GM12878 (cell line): ENCODE results near the gene FIBCD1. TPM values are rescaled to one million over a fixed set of nuclear protein-coding genes. Genes with fewer than 3 reads are reported as not detected.

Source experiments
- CBX3 ChIP-seq: fragments of 200-600 bp; sonication (generic); IDR thresholded peaks from 2 replicates; pipeline ENCODE4 v1.6.1; 2016; ENCODE audit warnings: low read depth, borderline replicate concordance
- CTCF ChIP-seq, 3 experiments: IDR thresholded peaks in 2 of 3; conservative IDR thresholded peaks in 1 of 3; 2 replicates each; pipeline ENCODE4 v1.5.1; 2011; ENCODE audit warnings: low read depth in 3 of 3, low read length in 3 of 3, mild to moderate bottlenecking in 3 of 3, control low read depth in 2 of 3, moderate library complexity in 2 of 3, inconsistent platforms in 1 of 3, mixed read lengths in 1 of 3; ENCODE audit not compliant: control insufficient read depth in 2 of 3, insufficient read depth in 1 of 3; ENCODE audit errors: extremely low read depth in 1 of 3
- CUX1 ChIP-seq: IDR thresholded peaks from 2 replicates; pipeline ENCODE4 v1.6.1; 2012; ENCODE audit warnings: improper control_type of control experiment, low read depth, low read length; ENCODE audit not compliant: insufficient replicate concordance
- DPF2 ChIP-seq: fragments of 450-650 bp; IDR thresholded peaks from 2 replicates; pipeline ENCODE4 v1.6.1; 2017; ENCODE audit warnings: mild to moderate bottlenecking
- EED ChIP-seq: sonication (generic); IDR thresholded peaks from 2 replicates; pipeline ENCODE4 v1.6.1; 2016; ENCODE audit warnings: antibody characterized with exemption, low read depth
- ETV6 ChIP-seq, 2 experiments: fragments of 450-650 bp in 1 of 2; IDR thresholded peaks in 1 of 2; conservative IDR thresholded peaks in 1 of 2; 2 replicates each; pipeline ENCODE4 v1.6.1; 2014; ENCODE audit warnings: antibody characterized with exemption in 1 of 2, borderline replicate concordance in 1 of 2, low read depth in 1 of 2, mild to moderate bottlenecking in 1 of 2, moderate library complexity in 1 of 2
- FOXM1 ChIP-seq: IDR thresholded peaks from 2 replicates; pipeline ENCODE4 v1.6.1; 2012; ENCODE audit warnings: low read depth, mild to moderate bottlenecking, inconsistent platforms, low read length, moderate library complexity
- HDGF ChIP-seq: fragments of 450-650 bp; IDR thresholded peaks from 2 replicates; pipeline ENCODE4 v1.6.1; 2016; ENCODE audit warnings: antibody characterized with exemption
- KDM1A ChIP-seq: fragments of 200-600 bp; sonication (generic); IDR thresholded peaks from 2 replicates; pipeline ENCODE4 v1.6.1; 2016; ENCODE audit warnings: borderline replicate concordance
- MEF2A ChIP-seq: IDR thresholded peaks from 2 replicates; pipeline ENCODE4 v1.6.1; 2011; ENCODE audit warnings: low read depth, mild to moderate bottlenecking, low read length, moderate library complexity; ENCODE audit not compliant: insufficient read depth
- NFXL1 ChIP-seq: fragments of 450-650 bp; IDR thresholded peaks from 2 replicates; pipeline ENCODE4 v1.6.1; 2017; ENCODE audit warnings: antibody characterized with exemption, mild to moderate bottlenecking, borderline replicate concordance
- NRF1 ChIP-seq: conservative IDR thresholded peaks from 2 replicates; pipeline ENCODE4 v1.6.1; 2011; ENCODE audit warnings: mild to moderate bottlenecking, low read depth, low read length, improper control_type of control experiment
- PAX5 ChIP-seq: IDR thresholded peaks from 2 replicates; pipeline ENCODE4 v1.6.1; 2011; ENCODE audit warnings: low read depth, low read length, borderline replicate concordance
- PML ChIP-seq: IDR thresholded peaks from 2 replicates; pipeline ENCODE4 v1.6.1; 2012; ENCODE audit warnings: low read length, inconsistent platforms
- POLR2AphosphoS2 ChIP-seq: IDR thresholded peaks from 2 replicates; pipeline ENCODE4 v1.6.1; 2011; ENCODE audit warnings: low read depth, mild to moderate bottlenecking, low read length, improper control_type of control experiment, moderate library complexity
- RB1 ChIP-seq: fragments of 450-650 bp; formaldehyde crosslinking; IDR thresholded peaks from 2 replicates; pipeline ENCODE4 v1.6.1; 2017; ENCODE audit warnings: mild to moderate bottlenecking, borderline replicate concordance
- RBBP5 ChIP-seq: fragments of 200-600 bp; sonication (generic); conservative IDR thresholded peaks from 2 replicates; pipeline ENCODE4 v1.6.1; 2016
- RCOR1 ChIP-seq: conservative IDR thresholded peaks from 2 replicates; pipeline ENCODE4 v1.6.1; 2012; ENCODE audit warnings: low read depth, low read length, improper control_type of control experiment
- TCF3 ChIP-seq: IDR thresholded peaks from 2 replicates; pipeline ENCODE4 v1.6.1; 2012; ENCODE audit warnings: low read depth, mild to moderate bottlenecking, low read length, borderline replicate concordance; ENCODE audit not compliant: insufficient read depth
- YBX1 ChIP-seq: fragments of 450-650 bp; IDR thresholded peaks from 2 replicates; pipeline ENCODE4 v1.6.1; 2016; ENCODE audit warnings: antibody characterized with exemption
- polyA plus RNA-seq, 11 experiments: library from polyadenylated mRNA; depleted of rRNA in 4 of 11; unstranded in 6 of 11; stranded (reverse) in 5 of 11; fragments of >200 nt; fragmentation: Nextera tagmentation in 4 of 11; fragmentation: Illumina TruSeq in 1 of 11; extraction: Ambion mirVana in 4 of 11; extraction: Trizol in 1 of 11; gene quantifications; 1 replicate in 1 of 11; 2 replicates in 10 of 11; pipeline versions ENCODE4 v1.2.1 to v1.2.3, GENCODE V29; 2011 to 2016; ENCODE audit warnings: inconsistent platforms in 2 of 11, missing spikeins in 2 of 11, low read depth in 1 of 11
- total RNA-seq, 4 experiments: library from RNA; depleted of rRNA in 3 of 4; stranded (reverse); fragments of >200 nt in 3 of 4; fragmentation: Illumina TruSeq in 1 of 4; extraction: Trizol in 1 of 4; gene quantifications; 2 replicates each; pipeline versions ENCODE4 v1.2.1 to v1.2.3, GENCODE V29; 2013 to 2021
- TF ChIP-seq, protein P1 (sequence below): IDR thresholded peaks from 2 replicates; pipeline ENCODE4 v1.6.1; 2012; ENCODE audit warnings: low read depth, low read length, improper control_type of control experiment
- TF ChIP-seq, protein P2 (sequence below): IDR thresholded peaks from 2 replicates; pipeline ENCODE4 v1.6.1; 2012; ENCODE audit warnings: low read depth, low read length, improper control_type of control experiment

FIBCD1 gene
- total and polyA plus RNA-seq, 10 of the 15 experiments (the other 5 are each of a cell fraction or from before 2014, with no cell fraction given), result 0.04 to 0.95 (median 0.25) TPM; not detected in 6

- peak; percentile 86 to 96 (median 95) for TF ChIP-seq CTCF (IDR thresholded peaks at IDR 0.05 in 2 of 3, conservative IDR thresholded peaks at IDR 0.05 in 1 of 3; ENCODE audit: control insufficient read depth in 2 of 3, extremely low read depth in 1 of 3, insufficient read depth in 1 of 3, low read depth in 3 of 3, low read length in 3 of 3)
- no peak for TF ChIP-seq TCF3
- peak; percentile 33; the same call in 1 of the 2 replicates for TF ChIP-seq RB1
- no peak for TF ChIP-seq CUX1
- TF ChIP-seq RCOR1, result no peak
- no peak for TF ChIP-seq PAX5
- TF ChIP-seq HDGF, result no peak
- TF ChIP-seq, protein P1, sequence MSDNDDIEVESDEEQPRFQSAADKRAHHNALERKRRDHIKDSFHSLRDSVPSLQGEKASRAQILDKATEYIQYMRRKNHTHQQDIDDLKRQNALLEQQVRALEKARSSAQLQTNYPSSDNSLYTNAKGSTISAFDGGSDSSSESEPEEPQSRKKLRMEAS, result no peak
- no peak for TF ChIP-seq CBX3
- no peak for TF ChIP-seq MEF2A
- no peak for TF ChIP-seq KDM1A
- no peak for TF ChIP-seq PML
- TF ChIP-seq EED, result no peak
- no peak for TF ChIP-seq NRF1
- no peak for TF ChIP-seq FOXM1
- no peak for TF ChIP-seq RBBP5
- TF ChIP-seq ETV6 (conservative IDR thresholded peaks at IDR 0.05 in 1 of 2, IDR thresholded peaks at IDR 0.05 in 1 of 2; ENCODE audit: borderline replicate concordance in 1 of 2, low read depth in 1 of 2), result no peak
- TF ChIP-seq DPF2, result no peak
- TF ChIP-seq, protein P2, sequence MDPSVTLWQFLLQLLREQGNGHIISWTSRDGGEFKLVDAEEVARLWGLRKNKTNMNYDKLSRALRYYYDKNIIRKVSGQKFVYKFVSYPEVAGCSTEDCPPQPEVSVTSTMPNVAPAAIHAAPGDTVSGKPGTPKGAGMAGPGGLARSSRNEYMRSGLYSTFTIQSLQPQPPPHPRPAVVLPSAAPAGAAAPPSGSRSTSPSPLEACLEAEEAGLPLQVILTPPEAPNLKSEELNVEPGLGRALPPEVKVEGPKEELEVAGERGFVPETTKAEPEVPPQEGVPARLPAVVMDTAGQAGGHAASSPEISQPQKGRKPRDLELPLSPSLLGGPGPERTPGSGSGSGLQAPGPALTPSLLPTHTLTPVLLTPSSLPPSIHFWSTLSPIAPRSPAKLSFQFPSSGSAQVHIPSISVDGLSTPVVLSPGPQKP, result peak; percentile 16; the same call in 1 of the 2 replicates
- no peak for TF ChIP-seq NFXL1
- TF ChIP-seq POLR2AphosphoS2, result no peak
- no peak for TF ChIP-seq YBX1
These were observed 1.9 kb upstream of the FIBCD1 start (continued) for GRCh38 chr9:130940693-130941576.
